ENCODE results near the gene OR5B21.

- TF ChIP-seq CTCF (conservative IDR thresholded peaks at IDR 0.05 in 1 of 2, IDR thresholded peaks at IDR 0.05 in 1 of 2; ENCODE audit: low read depth in 1 of 2, low read length in 2 of 2), result no peak
- no peak for TF ChIP-seq EZH2 (IDR thresholded peaks at IDR 0.05; ENCODE audit: low read length, missing control alignments)
Measured at GRCh38 chr11:58526721-58527120, 18.8 kb upstream of the OR5B21 start.

Measured in fibroblast of lung (primary cell).